ENCODE data around the gene NUP37.
A peak's percentile ranks its signal among the peaks of the same experiment; 100 is the strongest.
"Not testable (repeated sequence)": the region's sequence is repeated elsewhere in the genome, so short reads cannot be mapped to it uniquely, and the experiment has no call there.

Gene NUP37

GRCh38 chr12:102119674-102120563 lies at the start of gene NUP37, which contains the start of gene PARPBP:
Gene NUP37 (minus strand): TSS chr12:102120114. CDS start chr12:102118518, 1,596 bp downstream.
Gene PARPBP (plus strand): TSS chr12:102120183. CDS start chr12:102123889, 3,706 bp downstream.
- DNase-seq = peak; percentile 96

- peak; percentile 62 for DNase-seq
Observed at GRCh38 chr12:102167821-102168604, 48.1 kb upstream of the NUP37 start.

GRCh38 chr12:102163383-102163782 lies 43.5 kb upstream of the NUP37 start:
- DNase-seq = no peak

- not testable (repeated sequence) for DNase-seq
Observed at GRCh38 chr12:102155206-102155605, 35.3 kb upstream of the NUP37 start.

- not testable (repeated sequence) for DNase-seq
Observed at GRCh38 chr12:102147062-102147587, 27.2 kb upstream of the NUP37 start.

GRCh38 chr12:102144221-102144620 lies 24.3 kb upstream of the NUP37 start:
- DNase-seq = no peak

- not testable (repeated sequence) for DNase-seq
Observed at GRCh38 chr12:102142866-102143373, 23.0 kb upstream of the NUP37 start.

- not testable (repeated sequence) for DNase-seq
Observed at GRCh38 chr12:102137619-102138018, 17.7 kb upstream of the NUP37 start.

GRCh38 chr12:102131442-102131841 lies 11.5 kb upstream of the NUP37 start:
- not testable (repeated sequence) for DNase-seq

- DNase-seq = not testable (repeated sequence)
Observed at GRCh38 chr12:102130720-102131119, 10.8 kb upstream of the NUP37 start.

GRCh38 chr12:102121328-102121727 lies 1.4 kb upstream of the NUP37 start:
- peak; percentile 2 for DNase-seq

- peak; percentile 41 for DNase-seq
Observed at GRCh38 chr12:102120886-102121285, 972 bp upstream of the NUP37 start.

GRCh38 chr12:102120564-102120873 lies 605 bp upstream of the NUP37 start:
- DNase-seq = no peak

- DNase-seq = no peak
Observed at GRCh38 chr12:102118874-102119273, 1.0 kb downstream of the NUP37 start.

GRCh38 chr12:102116392-102116791 lies 3.5 kb downstream of the NUP37 start:
- DNase-seq = no peak

- no peak for DNase-seq
Observed at GRCh38 chr12:102114212-102114611, 5.7 kb downstream of the NUP37 start.

GRCh38 chr12:102110782-102111181 lies 9.1 kb downstream of the NUP37 start:
- no peak for DNase-seq

GRCh38 chr12:102107970-102108369 lies 11.9 kb downstream of the NUP37 start:
- DNase-seq = no peak

- no peak for DNase-seq
Observed at GRCh38 chr12:102106905-102107304, 13.0 kb downstream of the NUP37 start.

- DNase-seq = no peak
Observed at GRCh38 chr12:102096855-102097254, 23.1 kb downstream of the NUP37 start.

- peak; percentile 26 for DNase-seq
Observed at GRCh38 chr12:102095677-102096263, 24.1 kb downstream of the NUP37 start.

GRCh38 chr12:102093319-102093718 lies 26.6 kb downstream of the NUP37 start:
- DNase-seq = no peak
